ENCODE data around the gene GAL.

Gene GAL

DNA sequence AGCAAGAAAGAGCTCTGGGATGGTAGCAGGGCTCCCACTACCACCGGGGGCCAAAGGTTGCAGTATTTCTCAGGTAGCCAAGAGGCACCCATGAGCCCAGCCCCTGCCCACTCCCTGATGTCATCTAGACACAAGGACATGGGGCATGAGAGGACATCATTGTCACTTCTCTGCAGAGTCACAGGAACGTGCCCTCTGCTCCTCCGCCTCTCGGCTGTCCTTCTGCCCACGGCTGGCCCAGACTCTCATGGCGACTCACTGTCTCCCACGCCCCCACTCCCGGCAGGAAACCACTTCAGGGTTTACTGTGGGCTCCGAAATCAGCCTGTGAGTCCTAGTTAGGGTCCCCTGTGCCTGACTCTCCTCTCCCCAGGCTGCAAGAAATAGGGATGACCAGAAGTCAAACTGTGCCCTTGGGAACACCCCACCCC is 1.8 kb upstream of the GAL start:
- DNase-seq (ENCODE audit: low read depth), result no peak

DNA sequence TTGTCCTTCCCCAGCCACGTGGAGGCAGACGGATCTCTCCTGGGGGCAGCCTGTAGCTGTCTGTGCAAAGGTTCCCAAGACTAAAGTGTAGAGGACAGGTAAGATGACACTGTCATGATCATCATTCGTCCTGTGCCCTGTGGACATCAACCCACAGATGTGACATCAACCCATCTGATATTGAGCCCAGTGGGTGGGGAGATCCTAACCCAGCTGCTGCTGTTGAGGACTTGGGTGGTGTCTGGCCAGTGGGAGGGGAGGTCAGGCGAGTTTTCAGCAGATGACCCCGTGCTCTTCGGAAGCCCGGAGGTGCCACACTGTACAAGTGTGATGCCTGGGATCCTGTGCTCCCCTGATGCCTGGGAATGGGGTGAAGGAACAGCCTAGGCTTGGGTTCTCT is 1.2 kb upstream of the GAL start:
- DNase-seq (ENCODE audit: low read depth), result no peak

GRCh38 chr11:68683536-68684384 is 584 bp upstream of the GAL start:
- no peak for DNase-seq (ENCODE audit: low read depth)

DNA sequence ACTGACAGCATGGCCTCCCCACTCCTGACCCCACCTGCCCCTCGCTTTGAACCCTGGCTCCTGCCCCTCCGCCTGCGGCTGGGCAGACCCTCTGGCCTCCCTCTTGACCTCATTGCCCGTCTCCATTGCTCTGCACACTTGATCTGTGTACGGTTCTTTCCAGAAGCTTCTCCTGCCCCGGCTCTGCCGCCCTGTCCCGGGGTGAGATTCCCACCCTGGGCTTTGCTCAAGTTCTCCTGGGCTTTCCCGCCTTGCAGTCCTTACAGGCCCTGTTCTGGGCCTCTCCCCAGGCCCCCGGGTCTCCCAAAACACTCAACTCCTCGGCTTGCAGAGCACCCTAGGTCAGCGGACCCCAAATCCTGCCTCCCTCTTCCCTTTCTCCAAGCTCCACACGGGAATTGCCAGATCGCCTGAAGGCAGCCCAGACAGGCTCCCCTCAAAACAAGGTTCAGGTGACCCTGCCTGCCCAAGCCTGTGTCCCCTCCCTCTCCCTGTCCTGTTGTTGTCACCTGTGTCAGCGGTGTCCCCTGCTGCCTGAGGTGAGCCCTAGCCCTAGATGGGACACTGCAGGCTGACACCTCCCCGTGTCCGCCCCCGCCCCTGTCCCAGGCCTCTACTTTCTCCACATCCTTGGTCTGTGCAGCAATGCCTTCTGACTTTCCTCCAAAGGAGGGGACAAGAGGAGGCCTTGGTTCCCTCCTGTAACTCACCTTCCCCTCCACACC is 1.5 kb downstream of the GAL start:
- DNase-seq (ENCODE audit: low read depth), result no peak

- DNase-seq (ENCODE audit: low read depth), result no peak
Observed at GRCh38 chr11:68686486-68686885, 2.1 kb downstream of the GAL start.

GRCh38 chr11:68687311-68687710 is 3.0 kb downstream of the GAL start:
- DNase-seq (ENCODE audit: low read depth), result no peak

- DNase-seq (ENCODE audit: low read depth), result no peak
Observed at GRCh38 chr11:68687986-68688385, 3.6 kb downstream of the GAL start.

DNA sequence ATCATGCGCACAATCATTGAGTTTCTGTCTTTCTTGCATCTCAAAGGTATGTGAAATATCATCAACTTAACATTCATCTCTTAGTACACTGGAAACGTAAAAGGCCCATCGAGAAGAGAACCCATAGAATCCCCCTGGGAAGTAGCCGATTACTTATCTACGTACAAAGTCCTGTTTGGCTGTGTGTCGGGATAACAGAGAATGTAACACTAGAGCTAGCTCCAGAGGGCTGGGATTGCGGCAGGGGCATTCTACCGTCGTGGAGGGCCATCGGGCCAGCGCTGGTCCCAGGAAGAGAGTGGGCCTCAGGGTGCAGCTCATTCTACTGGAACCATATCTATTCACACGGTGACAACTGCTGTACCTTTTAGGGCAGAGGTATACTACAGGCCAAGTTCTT is 4.5 kb downstream of the GAL start:
- DNase-seq (ENCODE audit: low read depth), result no peak

DNA sequence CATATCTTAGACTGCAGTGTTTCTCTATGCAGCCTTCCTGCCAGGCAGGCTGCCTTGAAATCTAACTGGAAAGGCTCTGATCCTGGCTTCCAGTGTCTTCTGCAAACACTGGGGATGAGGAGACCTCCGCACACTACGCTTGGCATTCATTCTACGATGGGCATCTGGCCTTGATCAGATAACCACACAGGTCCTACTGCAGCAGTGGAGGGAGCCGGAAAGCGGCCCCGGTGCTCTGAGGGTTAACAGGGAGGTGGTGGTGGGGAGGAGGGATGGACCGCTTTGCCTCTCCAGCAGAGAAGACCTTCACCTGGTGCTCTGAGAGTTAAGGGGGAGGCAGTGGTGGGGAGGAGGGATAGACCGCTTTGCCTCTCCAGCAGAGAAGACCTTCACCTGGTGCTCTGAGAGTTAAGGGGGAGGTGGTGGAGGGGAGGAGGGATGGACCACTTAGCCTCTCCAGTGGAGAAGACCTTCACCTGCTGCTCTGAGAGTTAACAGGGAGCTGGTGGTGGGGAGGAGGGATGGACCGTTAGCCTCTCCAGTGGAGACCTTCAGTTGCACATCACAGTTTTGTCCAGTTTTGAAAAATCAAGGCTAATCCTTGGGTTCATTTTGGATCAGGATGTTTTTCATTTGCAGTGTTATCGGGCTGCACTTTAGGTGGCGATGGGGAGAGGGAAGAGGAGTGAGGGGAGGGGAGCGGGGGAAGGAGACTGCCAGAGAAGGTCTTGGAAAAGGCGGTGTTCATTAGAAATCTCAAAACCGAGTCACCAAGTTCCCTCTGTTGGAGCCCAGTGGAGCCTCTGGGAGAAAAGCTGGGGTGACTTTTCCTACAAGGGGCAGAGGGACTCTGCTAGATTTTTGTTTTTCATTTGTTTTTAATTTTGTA is 5.6 kb downstream of the GAL start:
- no peak for DNase-seq (ENCODE audit: low read depth)

GRCh38 chr11:68690671-68691401 is 6.5 kb downstream of the GAL start:
- no peak for DNase-seq (ENCODE audit: low read depth)

GRCh38 chr11:68691402-68691784 is 7.0 kb downstream of the GAL start:
- no peak for DNase-seq (ENCODE audit: low read depth)

GRCh38 chr11:68692115-68692514 is 7.8 kb downstream of the GAL start:
- DNase-seq (ENCODE audit: low read depth), result no peak

DNA sequence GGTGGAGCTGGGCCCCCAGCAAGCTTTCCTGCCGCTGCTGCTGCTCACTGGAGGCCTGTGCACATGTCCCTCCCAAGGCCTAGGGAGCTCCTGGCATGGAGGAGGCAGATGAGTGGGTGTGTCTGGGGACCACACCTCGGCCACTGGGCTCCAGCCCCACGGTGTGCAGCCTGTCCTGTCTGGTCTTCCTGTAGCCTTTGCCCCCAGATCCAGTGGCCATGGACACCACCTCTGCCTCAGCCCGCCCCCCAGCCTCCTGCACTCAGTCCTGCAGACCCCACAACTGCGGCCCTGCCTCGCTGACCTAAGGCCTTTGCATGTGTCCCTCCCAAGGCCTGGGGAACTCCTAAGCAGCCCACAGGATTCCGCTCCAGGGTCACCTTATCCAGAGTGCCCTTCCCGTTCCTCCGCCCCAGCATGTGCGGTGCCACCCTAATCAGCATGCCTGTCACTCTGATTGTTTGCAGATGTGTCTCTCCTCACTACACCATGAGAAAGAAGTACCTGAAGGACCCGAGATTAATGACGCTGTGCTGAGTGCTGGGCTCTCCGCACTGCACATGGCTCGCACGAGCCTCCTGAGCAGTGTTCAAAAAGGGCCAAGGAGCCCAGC is 8.6 kb downstream of the GAL start:
- no peak for DNase-seq (ENCODE audit: low read depth)

GRCh38 chr11:68693484-68693882 is 9.1 kb downstream of the GAL start:
- no peak for DNase-seq (ENCODE audit: low read depth)

GRCh38 chr11:68694431-68695297 is 10.3 kb downstream of the GAL start:
- no peak for DNase-seq (ENCODE audit: low read depth)

DNA sequence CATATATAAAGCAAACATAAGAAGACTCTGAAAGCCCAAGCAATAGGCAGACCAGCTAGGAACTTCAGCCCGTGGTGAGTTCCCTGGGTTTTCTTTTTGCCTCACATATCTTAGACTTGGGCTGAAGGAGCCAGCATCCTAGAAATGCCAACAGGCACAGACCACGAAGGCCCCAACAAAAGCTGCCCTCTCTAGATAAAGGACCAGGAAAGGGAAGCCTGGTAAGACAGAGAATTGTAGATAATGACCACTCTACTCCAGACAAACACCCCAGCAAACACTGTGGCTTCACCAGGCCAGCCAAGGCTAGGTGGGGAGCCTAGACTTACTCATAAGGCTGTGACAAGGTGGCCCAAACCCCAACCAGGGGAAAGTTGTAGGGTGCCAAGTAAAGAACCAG is 11.2 kb downstream of the GAL start:
- no peak for DNase-seq (ENCODE audit: low read depth)

DNA sequence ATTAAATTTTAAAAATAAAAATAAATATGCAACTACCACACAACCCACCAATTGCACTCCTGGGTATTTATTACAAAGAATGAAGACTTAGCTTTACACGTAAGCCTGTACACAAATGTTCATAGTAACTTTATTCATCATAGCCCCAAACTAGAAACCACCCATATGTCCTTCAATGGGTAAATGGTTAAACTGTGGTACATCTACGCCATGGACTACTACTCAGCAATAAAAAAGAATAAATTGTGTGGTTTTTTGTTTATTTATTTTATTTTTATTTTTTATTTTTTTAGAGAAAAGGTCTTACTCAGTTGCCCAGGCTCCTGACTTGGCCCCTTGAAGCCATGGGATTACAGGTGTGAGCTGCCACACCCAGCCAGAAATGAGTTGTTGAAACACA is 14.6 kb downstream of the GAL start:
- no peak for DNase-seq (ENCODE audit: low read depth)

DNA sequence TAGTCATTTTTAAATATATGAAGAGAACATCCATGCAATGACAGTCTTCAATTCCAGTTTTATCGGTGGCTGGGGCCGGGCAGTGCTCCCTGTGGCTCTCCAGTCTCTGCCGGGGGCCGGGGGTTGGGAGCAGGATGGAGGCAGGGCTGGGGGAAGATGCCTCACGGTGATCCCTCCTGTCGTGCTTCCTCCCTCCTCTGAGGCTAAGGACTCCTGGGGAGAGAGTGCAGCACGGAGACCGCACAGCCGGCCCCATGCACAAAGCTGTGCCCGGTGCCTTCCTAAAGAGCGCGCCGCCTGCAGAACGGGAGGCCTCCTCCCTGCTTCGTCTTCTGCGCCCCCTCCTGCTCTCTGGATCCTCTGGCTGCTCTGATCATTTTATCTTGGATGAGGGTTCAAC is 20.5 kb downstream of the GAL start:
- DNase-seq (ENCODE audit: low read depth), result no peak

DNA sequence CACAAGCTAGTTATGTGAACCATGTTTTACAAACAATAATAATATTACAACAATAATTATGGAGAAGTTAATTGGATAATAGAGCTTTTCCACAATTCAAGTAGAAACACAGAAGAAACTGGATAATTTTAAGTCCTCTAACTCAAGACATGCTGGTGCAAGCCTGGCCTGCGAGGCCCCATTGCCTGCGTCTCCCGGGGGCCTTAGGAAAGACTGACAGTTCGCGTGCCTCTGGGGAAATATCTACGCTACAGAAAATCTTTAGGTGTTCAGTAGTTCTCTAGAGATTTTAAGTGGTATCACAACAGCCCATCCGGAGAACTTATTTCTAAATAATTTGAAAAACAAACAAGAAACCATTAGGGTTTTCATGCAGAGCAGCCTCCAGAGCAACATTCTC is 23.2 kb downstream of the GAL start:
- no peak for DNase-seq (ENCODE audit: low read depth)

DNA sequence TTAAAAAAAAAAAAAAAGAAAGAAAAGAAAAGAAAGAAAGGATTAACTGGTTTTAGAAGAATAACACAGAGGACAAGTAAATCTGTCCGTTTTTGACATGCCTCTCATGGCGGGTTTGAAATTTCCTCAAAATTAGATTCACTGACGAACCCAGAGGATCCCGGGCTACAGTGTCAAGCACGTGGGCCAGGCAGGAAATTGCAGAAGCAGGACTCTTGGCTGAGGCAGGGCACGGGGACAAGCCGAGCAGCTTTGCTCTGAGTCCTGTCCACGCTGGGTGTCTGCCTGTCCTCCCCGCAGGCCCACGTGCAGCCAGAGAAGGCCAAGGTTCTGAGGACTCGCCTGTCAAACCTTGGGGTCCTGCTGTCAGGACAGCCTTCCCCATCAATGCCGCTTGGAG is 24.7 kb downstream of the GAL start:
- no peak for DNase-seq (ENCODE audit: low read depth)
